T-cell (primary cell): Measurements from ENCODE around the gene ARRDC3. TPM values are rescaled to one million over a fixed set of nuclear protein-coding genes. Genes with fewer than 3 reads are reported as not detected.

Source experiments
- ATAC-seq, 4 experiments: fragments of 200-7000 bp in 3 of 4; fragments of 150-1000 bp in 1 of 4; cut with Tn5 transposase; replicated peaks in 1 of 4; 1 replicate in 3 of 4; 2 replicates in 1 of 4; pipeline ENCODE4 v1.10.0; 2021; ENCODE audit warnings: moderate library complexity in 3 of 4, mild to moderate bottlenecking in 2 of 4, moderate number of reproducible peaks in 1 of 4
- CTCF ChIA-PET, 2 donors: fragments of 300-600 bp; sonication (Branson Sonifier 250); formaldehyde crosslinking; loops; one replicate each; lab custom pipeline; 2022; ENCODE audit warnings: antibody characterized with exemption in 2 of 2; lab: Charles Lee
- POLR2A ChIA-PET, 2 donors: fragments of 300-600 bp; sonication (Branson Sonifier 250); formaldehyde crosslinking; loops; one replicate each; lab custom pipeline; 2022; ENCODE audit warnings: antibody characterized with exemption in 2 of 2; lab: Charles Lee
- DNase-seq, 35 experiments: peaks; one replicate each; pipeline versions ENCODE4 v3.0.0 to v3.0.0-alpha.2; 2013 to 2023
- H3K27ac ChIP-seq: one replicate; pipeline ENCODE4 v1.5.1; 2013; ENCODE audit warnings: low read length
- H3K27me3 ChIP-seq, 2 experiments: replicated peaks in 1 of 2; 1 replicate in 1 of 2; 2 replicates in 1 of 2; pipeline versions ENCODE4 v1.6.1 to v1.7.0; 2013; ENCODE audit warnings: low read length in 1 of 2, mixed read lengths in 1 of 2; ENCODE audit not compliant: control insufficient read depth in 2 of 2, insufficient read depth in 2 of 2; ENCODE audit errors: extremely low read depth in 1 of 2
- H3K36me3 ChIP-seq, 2 donors: 1 replicate in 1 of 2; 2 replicates in 1 of 2; pipeline versions ENCODE4 v1.6.1 to v1.7.0; 2013; ENCODE audit warnings: low read length in 1 of 2; ENCODE audit not compliant: control insufficient read depth in 2 of 2, insufficient read depth in 1 of 2; ENCODE audit errors: extremely low read depth in 1 of 2
- H3K4me1 ChIP-seq, 2 experiments: 1 replicate in 1 of 2; 2 replicates in 1 of 2; pipeline versions ENCODE4 v1.6.1 to v1.7.0; 2013; ENCODE audit warnings: low read length in 2 of 2, mixed read lengths in 1 of 2; ENCODE audit not compliant: insufficient read depth in 2 of 2, control insufficient read depth in 1 of 2; ENCODE audit errors: extremely low read depth in 1 of 2
- H3K4me3 ChIP-seq, 2 donors: 1 replicate in 1 of 2; 2 replicates in 1 of 2; pipeline versions ENCODE4 v1.5.1 to v1.7.0; 2013; ENCODE audit warnings: mild to moderate bottlenecking in 2 of 2, low read length in 1 of 2, moderate library complexity in 1 of 2; ENCODE audit not compliant: control insufficient read depth in 1 of 2; ENCODE audit errors: extremely low read depth in 1 of 2
- H3K9me3 ChIP-seq: 2 replicates; pipeline ENCODE4 v1.7.0; 2013
- H3K27ac Mint-ChIP-seq, 2 donors: one replicate each; pipeline ENCODE4 v1.8.0; 2020 to 2021; ENCODE audit warnings: mild to moderate bottlenecking in 2 of 2, mixed read lengths in 2 of 2
- H3K27me3 Mint-ChIP-seq, 2 donors: one replicate each; pipeline ENCODE4 v1.8.0; 2021 to 2022; ENCODE audit warnings: mixed read lengths in 2 of 2
- H3K36me3 Mint-ChIP-seq: one replicate; pipeline ENCODE4 v1.8.0; 2021; ENCODE audit warnings: mixed read lengths
- H3K4me1 Mint-ChIP-seq, 3 donors: one replicate each; pipeline ENCODE4 v1.8.0; 2020 to 2022; ENCODE audit warnings: mixed read lengths in 3 of 3, mild to moderate bottlenecking in 1 of 3
- H3K4me3 Mint-ChIP-seq, 3 donors: one replicate each; pipeline ENCODE4 v1.8.0; 2020 to 2022; ENCODE audit warnings: mild to moderate bottlenecking in 3 of 3, mixed read lengths in 3 of 3, moderate library complexity in 3 of 3
- H3K9me3 Mint-ChIP-seq, 3 donors: one replicate each; pipeline ENCODE4 v1.8.0; 2020 to 2022; ENCODE audit warnings: mixed read lengths in 3 of 3
- WGBS: methylation state at CpG from one replicate; pipeline ENCODE4 v1.1.5; 2013; ENCODE audit warnings: missing lambda C conversion rate; ENCODE audit not compliant: insufficient coverage; 5-methylcytosine and 5-hydroxymethylcytosine counted together
- total RNA-seq, 35 experiments: library from RNA in 6 of 35; stranded (reverse) in 6 of 35; fragments of 120-200 nt in 1 of 35; gene quantifications; one replicate each; pipeline versions ENCODE4 v1.2.1 to v1.2.4 and lab custom pipeline; 2013 to 2026

The ARRDC3 gene
- total RNA-seq, 5 donors from 2014 or later (not counting 1 experiment from before 2014, with no cell fraction given), result 107 to 219 (median 127) TPM

DNA sequence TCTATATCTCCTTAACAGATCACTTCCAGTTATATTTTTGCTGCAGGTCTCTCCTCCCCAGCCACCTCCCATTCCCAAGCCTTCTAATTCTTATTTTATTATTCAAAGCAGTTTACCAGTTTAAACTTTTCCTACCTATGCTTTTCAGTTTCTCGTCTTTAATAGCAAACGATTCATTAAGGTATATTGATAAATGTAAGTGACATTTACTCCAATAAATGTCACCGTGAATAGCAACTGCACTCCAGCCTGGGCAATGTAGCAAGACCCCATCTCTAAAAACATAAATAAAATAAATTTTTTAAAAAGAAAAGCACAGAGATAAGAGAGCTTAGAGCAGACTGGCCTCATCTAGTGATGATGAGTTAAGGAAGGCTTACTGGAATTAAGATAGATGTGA is 42.6 kb downstream of the ARRDC3 start:
- H3K9me3 ChIP-seq, result no peaks in the 10 kb centered on the region
- no peaks in the 10 kb centered on the region for H3K4me1 Mint-ChIP-seq
- H3K36me3 Mint-ChIP-seq, result no peaks in the 10 kb centered on the region
- H3K27ac Mint-ChIP-seq, result no peak overlapping the region
- H3K4me1 ChIP-seq, result no peaks in the 10 kb centered on the region
- H3K9me3 Mint-ChIP-seq, result no peaks in the 10 kb centered on the region
- ATAC-seq, result no peak
- H3K4me3 Mint-ChIP-seq, result no peak overlapping the region
- DNase-seq, result no peak
- ChIA-PET CTCF (no interaction called here), POLR2A (no interaction called here)
- no peaks in the 10 kb centered on the region for H3K36me3 ChIP-seq
- H3K27ac ChIP-seq, result no peak overlapping the region
- WGBS, result no CpG with 5 or more reads among the region's 3 CpGs
- H3K27me3 ChIP-seq, result peaks cover 0 to 2% of the 10 kb centered on the region in 2 experiments
- H3K4me3 ChIP-seq, result no peak overlapping the region
- H3K27me3 Mint-ChIP-seq, result no peaks in the 10 kb centered on the region

DNA sequence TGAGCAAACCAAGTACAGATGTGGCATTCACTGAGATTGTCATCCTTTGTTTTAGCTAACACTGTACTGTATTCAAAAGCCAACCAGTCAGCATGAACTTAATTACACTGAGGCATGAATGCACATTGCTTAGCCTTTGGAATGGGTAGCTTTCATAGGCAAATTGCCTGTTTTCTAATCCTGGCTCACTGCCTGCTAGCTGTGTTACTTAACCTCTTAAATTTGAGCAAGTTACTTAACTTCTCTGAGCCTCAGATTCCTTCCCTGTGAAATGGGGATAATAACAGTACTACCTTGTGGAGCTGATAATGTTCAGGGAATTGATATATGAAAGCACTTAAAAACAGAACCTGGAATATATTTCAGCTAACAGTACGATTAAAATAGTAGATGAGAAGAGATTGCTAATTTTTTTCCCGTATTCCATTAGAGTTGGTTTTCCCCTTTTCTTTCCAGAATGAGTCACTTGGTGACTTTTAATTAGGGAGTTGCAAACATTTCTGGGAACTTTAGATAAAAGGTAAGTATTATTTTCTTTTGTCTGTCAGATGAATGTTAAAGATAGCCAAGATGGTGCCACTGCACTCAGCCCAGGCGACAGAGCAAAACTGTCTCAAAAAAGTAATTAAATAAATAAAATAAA is 43.9 kb downstream of the ARRDC3 start:
- Mint-ChIP-seq H3K4me3 (no peak overlapping the region), H3K36me3 (no peaks in the 10 kb centered on the region), H3K9me3 (no peaks in the 10 kb centered on the region), H3K27ac (no peak overlapping the region), H3K4me1 (no peaks in the 10 kb centered on the region), H3K27me3 (no peaks in the 10 kb centered on the region)
- H3K27me3 ChIP-seq, result peaks cover 0 to 2% of the 10 kb centered on the region in 2 experiments
- POLR2A ChIA-PET, result no interaction called here
- ATAC-seq (no peak), DNase-seq (no peak)
- no peaks in the 10 kb centered on the region for H3K4me1 ChIP-seq
- no peaks in the 10 kb centered on the region for H3K36me3 ChIP-seq
- no CpG with 5 or more reads among the region's 3 CpGs for WGBS
- no peaks in the 10 kb centered on the region for H3K9me3 ChIP-seq
- no peak overlapping the region for H3K27ac ChIP-seq
- no peak overlapping the region for H3K4me3 ChIP-seq
- CTCF ChIA-PET, result interaction anchor here (0.7 to 0.9 kb wide), 2 partner anchors 28 to 46 kb away, joined by 3 read pairs; no protein-coding TSS in a partner anchor

DNA sequence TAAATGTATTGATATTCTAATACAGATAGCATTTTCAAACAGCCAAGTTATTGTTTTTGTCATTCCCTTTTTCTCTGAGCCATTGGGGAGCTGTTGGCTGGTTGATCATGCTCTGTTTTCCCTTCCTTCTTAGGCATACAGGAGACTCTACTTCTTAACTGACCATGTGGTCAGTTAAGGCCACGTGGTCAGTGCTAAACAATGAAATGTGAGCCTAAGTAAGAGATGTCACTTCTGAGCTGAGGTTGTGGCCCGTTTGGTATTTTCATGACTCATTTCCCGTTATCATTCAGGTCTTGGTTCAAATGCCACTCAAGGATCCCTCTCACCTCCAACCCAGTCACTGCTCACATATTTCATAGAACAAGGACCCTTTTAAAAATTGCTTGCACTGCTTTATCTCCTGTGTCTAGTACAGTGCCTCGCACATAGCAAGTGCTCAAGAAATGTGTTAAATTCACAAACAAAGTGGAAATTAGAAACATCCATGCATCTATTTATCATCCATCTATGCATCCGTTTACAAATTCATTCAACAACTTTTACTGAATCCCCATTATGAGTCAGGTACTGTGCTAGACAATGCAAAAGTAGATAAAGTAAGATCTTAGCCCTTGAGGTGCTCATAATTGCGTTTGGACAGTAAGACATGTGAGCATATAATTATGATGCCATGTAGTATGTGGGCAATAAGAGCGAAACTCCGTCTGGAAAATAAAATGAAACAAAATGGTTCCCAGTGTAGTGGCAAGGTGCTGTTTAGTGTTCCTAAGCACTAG is 50.7 kb downstream of the ARRDC3 start:
- H3K4me1 Mint-ChIP-seq, result peaks cover 12 to 19% (median 14%) of the 10 kb centered on the region in 3 donors
- H3K36me3 ChIP-seq, result no peaks in the 10 kb centered on the region
- H3K4me3 ChIP-seq, result no peak overlapping the region
- CTCF ChIA-PET, result interaction anchor here in 1 of 2 donors (0.7 kb wide), 1 partner anchor 32 kb away, joined by 3 read pairs; no protein-coding TSS in a partner anchor
- H3K4me3 Mint-ChIP-seq, result no peak overlapping the region
- ATAC-seq (peak in 3 of 4 experiments; percentile 45 to 81 (median 47)), DNase-seq (peak in 1 of 35 experiments; percentile 1)
- no peak overlapping the region for H3K27ac Mint-ChIP-seq
- H3K9me3 ChIP-seq, result no peaks in the 10 kb centered on the region
- H3K9me3 Mint-ChIP-seq, result no peaks in the 10 kb centered on the region
- 39% methylated on average over 7 of the region's 8 CpGs for WGBS
- no peaks in the 10 kb centered on the region for H3K27me3 Mint-ChIP-seq
- H3K36me3 Mint-ChIP-seq, result no peaks in the 10 kb centered on the region
- H3K27ac ChIP-seq, result no peak overlapping the region
- H3K27me3 ChIP-seq, result no peaks in the 10 kb centered on the region
- POLR2A ChIA-PET, result interaction anchor here in 1 of 2 donors (1.1 kb wide), 1 partner anchor 21 kb away, joined by 6 read pairs; no protein-coding TSS in a partner anchor
- H3K4me1 ChIP-seq, result peaks cover 0 to 5% of the 10 kb centered on the region in 2 experiments

DNA sequence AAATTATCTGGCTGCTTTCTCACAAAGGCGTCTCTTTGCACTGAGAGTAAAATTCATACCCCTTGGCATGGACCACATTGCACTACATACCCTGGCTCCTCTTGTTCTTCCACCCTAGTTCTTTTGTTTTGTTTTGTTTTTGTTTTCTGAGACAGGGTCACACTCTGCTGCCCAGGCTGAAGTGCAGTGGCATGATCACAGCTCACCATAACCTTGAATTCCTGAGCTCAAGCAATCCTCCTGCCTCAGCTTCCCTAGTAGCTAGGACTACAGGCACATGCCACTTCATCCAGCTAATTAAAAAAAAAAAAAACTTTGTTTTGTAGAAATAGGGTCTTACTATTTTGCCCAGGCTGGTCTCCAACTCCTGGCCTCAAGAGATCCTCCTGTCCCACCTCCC is 51.4 kb downstream of the ARRDC3 start:
- H3K9me3 Mint-ChIP-seq, result no peaks in the 10 kb centered on the region

DNA sequence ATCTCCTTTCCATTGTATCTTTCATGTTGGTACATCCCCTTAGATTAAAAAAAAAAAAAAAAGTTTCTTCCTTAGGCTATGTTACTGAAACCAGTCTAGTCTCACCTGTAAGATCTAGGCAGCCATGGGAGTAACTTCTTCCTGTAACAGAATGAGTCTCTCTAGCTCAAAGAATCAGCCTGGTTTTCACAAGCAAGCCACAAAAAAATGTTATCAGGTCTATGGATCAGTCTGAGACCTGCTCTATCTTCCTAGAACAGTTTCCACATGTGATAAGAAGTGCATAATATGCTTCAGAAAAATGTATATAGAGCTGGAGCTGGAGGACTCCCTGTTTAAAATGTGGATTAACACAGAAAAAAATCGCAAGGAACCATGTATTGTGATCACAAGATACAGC is 53.8 kb downstream of the ARRDC3 start:
- Histone ChIP-seq H3K4me3 (no peak overlapping the region), H3K27me3 (no peaks in the 10 kb centered on the region), H3K9me3 (no peaks in the 10 kb centered on the region), H3K27ac (no peak overlapping the region), H3K4me1 (peaks cover 0 to 5% of the 10 kb centered on the region in 2 experiments), H3K36me3 (no peaks in the 10 kb centered on the region)
- POLR2A ChIA-PET, result interaction anchor here in 1 of 2 donors (0.7 kb wide), 2 partner anchors 50 to 62 kb away, joined by 5 to 9 read pairs; no protein-coding TSS in a partner anchor
- CTCF ChIA-PET, result no interaction called here
- peak in 1 of 4 experiments; percentile 44 for ATAC-seq
- Mint-ChIP-seq H3K4me1 (peaks cover 12 to 19% (median 14%) of the 10 kb centered on the region in 3 donors), H3K36me3 (no peaks in the 10 kb centered on the region), H3K27ac (no peak overlapping the region), H3K4me3 (no peak overlapping the region), H3K27me3 (no peaks in the 10 kb centered on the region), H3K9me3 (no peaks in the 10 kb centered on the region)
- no peak for DNase-seq
- no CpG with 5 or more reads among the region's 1 CpG for WGBS

More for the DNA sequence above, 51.4 kb downstream of the ARRDC3 start:
- ATAC-seq, result no peak
- Histone ChIP-seq H3K36me3 (no peaks in the 10 kb centered on the region), H3K4me1 (peaks cover 0 to 5% of the 10 kb centered on the region in 2 experiments), H3K27ac (no peak overlapping the region), H3K27me3 (no peaks in the 10 kb centered on the region), H3K9me3 (no peaks in the 10 kb centered on the region), H3K4me3 (no peak overlapping the region)
- peaks cover 12 to 19% (median 14%) of the 10 kb centered on the region in 3 donors for H3K4me1 Mint-ChIP-seq
- no CpG with 5 or more reads among the region's 1 CpG for WGBS
- no peaks in the 10 kb centered on the region for H3K36me3 Mint-ChIP-seq
- no peak for DNase-seq
- H3K27me3 Mint-ChIP-seq, result no peaks in the 10 kb centered on the region
- POLR2A ChIA-PET, result interaction anchor here in 1 of 2 donors (0.6 to 1.1 kb wide), 2 partner anchors 20 to 163 kb away, joined by 3 to 6 read pairs; no protein-coding TSS in a partner anchor
- CTCF ChIA-PET, result interaction anchor here in 1 of 2 donors (0.6 kb wide), 1 partner anchor 49 kb away, joined by 3 read pairs; no protein-coding TSS in a partner anchor
- H3K4me3 Mint-ChIP-seq, result no peak overlapping the region
- H3K27ac Mint-ChIP-seq, result no peak overlapping the region

DNA sequence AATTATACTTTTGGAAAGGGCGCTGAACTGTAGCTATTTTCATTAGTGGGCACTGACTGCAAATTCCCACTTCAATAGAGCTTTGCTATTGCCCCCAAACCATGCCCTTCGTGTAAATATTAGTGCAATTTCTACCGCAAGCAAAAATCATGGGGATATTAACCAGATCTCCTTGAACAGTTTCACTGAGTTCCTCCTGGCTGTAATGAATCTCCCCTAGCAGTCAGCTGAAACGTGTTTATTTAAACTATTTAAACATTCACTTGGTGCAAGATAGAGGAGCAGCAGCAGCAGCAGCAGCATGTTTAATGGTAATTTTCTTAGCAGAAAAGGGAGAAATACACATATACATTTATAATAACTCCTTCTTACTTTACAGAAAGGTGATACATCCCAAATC is 54.4 kb downstream of the ARRDC3 start:
- no peak for ATAC-seq
- H3K36me3 Mint-ChIP-seq, result no peaks in the 10 kb centered on the region
- H3K36me3 ChIP-seq, result no peaks in the 10 kb centered on the region

More for the DNA sequence above, 54.4 kb downstream of the ARRDC3 start:
- peaks cover 12 to 19% (median 14%) of the 10 kb centered on the region in 3 donors for H3K4me1 Mint-ChIP-seq
- no peaks in the 10 kb centered on the region for H3K27me3 Mint-ChIP-seq
- DNase-seq, result no peak
- H3K9me3 ChIP-seq, result no peaks in the 10 kb centered on the region
- H3K27me3 ChIP-seq, result no peaks in the 10 kb centered on the region
- no peak overlapping the region for H3K4me3 Mint-ChIP-seq
- WGBS, result 100% methylated on average over 3 of the region's 4 CpGs
- H3K27ac Mint-ChIP-seq, result no peak overlapping the region
- no peaks in the 10 kb centered on the region for H3K9me3 Mint-ChIP-seq
- peaks cover 0 to 5% of the 10 kb centered on the region in 2 experiments for H3K4me1 ChIP-seq
- H3K4me3 ChIP-seq, result no peak overlapping the region
- no peak overlapping the region for H3K27ac ChIP-seq
- ChIA-PET POLR2A (no interaction called here), CTCF (no interaction called here)
